ENCODE measurements around the gene LRRC71. TPM values are rescaled to one million over a fixed set of nuclear protein-coding genes. Genes with fewer than 3 reads are reported as not detected.

Gene LRRC71
- total and polyA plus RNA-seq, 2 donors (not counting 1 experiment from before 2014, with no cell fraction given), result not detected

DNA sequence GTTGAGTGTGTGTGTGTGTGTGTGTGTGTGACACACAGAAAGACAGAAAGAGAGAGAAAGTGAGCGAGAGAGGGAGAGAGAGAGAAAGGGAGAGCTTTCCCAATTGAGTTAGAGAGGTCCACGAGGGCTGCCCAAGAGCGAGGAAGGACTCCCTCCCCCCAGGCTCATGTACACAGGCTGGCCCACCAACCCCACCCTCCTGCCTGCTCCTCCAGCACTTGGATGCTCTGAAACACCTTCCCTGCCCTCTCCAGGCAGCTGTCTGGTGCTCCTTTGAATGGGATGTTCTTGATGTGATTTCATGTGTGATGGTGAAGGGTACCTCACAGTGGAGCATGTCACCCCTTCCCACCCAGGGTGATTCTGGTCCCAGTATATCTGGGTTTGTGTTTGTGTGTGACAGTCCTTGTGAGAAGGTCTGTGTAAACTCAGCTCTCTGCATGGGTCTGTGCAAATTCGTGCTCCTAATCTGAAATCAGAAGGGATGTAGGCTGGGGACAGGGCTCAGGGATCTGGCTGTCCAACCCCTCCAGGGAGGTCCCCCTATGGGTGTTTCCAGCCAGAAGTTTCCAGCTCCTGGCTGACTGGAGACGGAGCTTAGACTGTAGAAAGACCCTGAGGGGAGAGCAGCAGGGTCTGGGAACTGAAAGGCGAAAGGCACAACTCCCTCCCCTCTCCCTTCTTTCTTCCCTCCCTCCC, 33.7 kb upstream of the LRRC71 start:
- POLR2A ChIA-PET, result no interaction called here
- H3K27me3 Mint-ChIP-seq, result peaks cover 67% of the 10 kb centered on the region

More for the DNA sequence above, 33.7 kb upstream of the LRRC71 start:
- peaks cover 0 to 52% (median 15%) of the 10 kb centered on the region in 4 experiments for H3K27me3 ChIP-seq (replicated peaks in 1 of 4; ENCODE audit: control extremely low read depth in 1 of 4, control insufficient read depth in 3 of 4, insufficient read depth in 4 of 4, low read length in 3 of 4)
- H3K4me3 ChIP-seq (ENCODE audit: control extremely low read depth in 1 of 5, extremely low read depth in 1 of 5, insufficient read depth in 1 of 5, low read depth in 2 of 5, low read length in 4 of 5), result no peak overlapping the region
- DNase-seq (no peak), ATAC-seq (ENCODE audit: low read depth) (no peak)
- Mint-ChIP-seq H3K9me3 (ENCODE audit: insufficient read depth) (no peaks in the 10 kb centered on the region), H3K4me3 (no peak overlapping the region), H3K4me1 (peaks cover 3% of the 10 kb centered on the region), H3K27ac (no peak overlapping the region)
- no peak overlapping the region for H3K4me2 ChIP-seq (replicated peaks; ENCODE audit: low read depth, low read length, poor library complexity, severe bottlenecking)
- peaks cover 0 to under 1% (median 0%) of the 10 kb centered on the region in 3 donors for H3K9me3 ChIP-seq (ENCODE audit: control extremely low read depth in 1 of 3, control insufficient read depth in 2 of 3, insufficient read depth in 1 of 3, low read length in 2 of 3)
- H3K27ac ChIP-seq (ENCODE audit: low read length in 2 of 2), result no peak overlapping the region
- 0% methylated on average over 1 of the region's 6 CpGs for WGBS (ENCODE audit: insufficient coverage)
- TF ChIP-seq CTCF (IDR thresholded peaks at IDR 0.05) (no peak), EZH2 (IDR thresholded peaks at IDR 0.05; ENCODE audit: borderline replicate concordance, insufficient read depth, low read depth, low read length, poor library complexity, severe bottlenecking) (no peak)
- intact Hi-C loops (cut with micrococcal nuclease), result no loop called here
- no peaks in the 10 kb centered on the region for H3K79me2 ChIP-seq (ENCODE audit: control insufficient read depth, insufficient read depth, low read length)
- no peaks in the 10 kb centered on the region for H3K36me3 ChIP-seq (replicated peaks in 1 of 2; ENCODE audit: control extremely low read depth in 1 of 2, control insufficient read depth in 1 of 2, extremely low read depth in 1 of 2, insufficient read depth in 2 of 2, low read length in 1 of 2)
- peaks cover under 1 to 2% of the 10 kb centered on the region in 2 donors for H3K4me1 ChIP-seq (ENCODE audit: control insufficient read depth in 2 of 2, insufficient read depth in 2 of 2, low read length in 2 of 2)
- H3K9ac ChIP-seq (ENCODE audit: low read length), result no peak overlapping the region
- CTCF ChIA-PET, result interaction anchor here (1.2 kb wide), 1 partner anchor 27 kb away, joined by 3 read pairs; no protein-coding TSS in a partner anchor
- no peaks in the 10 kb centered on the region for H4K20me1 ChIP-seq (ENCODE audit: control insufficient read depth, insufficient read depth, low read length, poor library complexity, severe bottlenecking)
- H2AFZ ChIP-seq (ENCODE audit: insufficient read depth, low read depth, low read length, poor library complexity, severe bottlenecking), result no peak overlapping the region
